ENCODE measurements around the gene NR2C2. TPM values are rescaled to one million over a fixed set of nuclear protein-coding genes. Genes with fewer than 3 reads are reported as not detected.

The NR2C2 gene
- total and polyA plus RNA-seq, 2 of the 13 experiments (the other 11 are each of a cell fraction or from before 2014, with no cell fraction given): 7.8 to 11.8 TPM

DNA sequence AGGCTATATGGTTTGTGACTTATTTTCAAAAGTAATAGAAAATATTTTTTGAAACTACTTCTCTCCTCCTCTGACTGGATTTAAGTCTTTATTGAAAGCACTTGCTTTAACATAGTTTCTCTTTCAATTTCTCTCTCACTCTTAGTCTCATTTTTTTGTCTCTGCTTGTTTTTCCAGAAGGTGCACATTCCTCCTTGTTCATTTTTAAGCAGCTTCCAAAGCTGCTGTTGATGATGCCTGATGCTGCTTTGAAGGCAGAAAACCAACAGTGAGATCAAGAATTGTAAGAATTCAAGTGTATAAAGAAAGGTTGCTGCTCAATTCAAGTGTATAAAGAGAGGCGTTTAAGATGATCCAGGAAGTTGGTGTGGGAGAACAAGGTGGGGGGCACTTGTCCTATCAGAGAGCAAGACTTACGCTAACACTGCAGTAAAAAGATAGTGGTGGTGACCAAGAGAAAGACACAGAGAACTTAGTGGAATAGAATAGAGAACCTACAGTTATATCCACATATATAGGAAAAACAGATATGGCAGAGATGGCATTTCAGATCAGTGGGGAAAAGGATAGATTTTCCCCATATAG lies 12.1 kb downstream of the NR2C2 start (continued):
- no peak for TF ChIP-seq ZNF737 (CRISPR knock-in tag; IDR thresholded peaks at IDR 0.05; ENCODE audit: borderline replicate concordance)
- TF ChIP-seq ZNF44 (CRISPR knock-in tag; IDR thresholded peaks at IDR 0.05): no peak
- TF ChIP-seq, protein P1, sequence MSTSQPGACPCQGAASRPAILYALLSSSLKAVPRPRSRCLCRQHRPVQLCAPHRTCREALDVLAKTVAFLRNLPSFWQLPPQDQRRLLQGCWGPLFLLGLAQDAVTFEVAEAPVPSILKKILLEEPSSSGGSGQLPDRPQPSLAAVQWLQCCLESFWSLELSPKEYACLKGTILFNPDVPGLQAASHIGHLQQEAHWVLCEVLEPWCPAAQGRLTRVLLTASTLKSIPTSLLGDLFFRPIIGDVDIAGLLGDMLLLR (CRISPR knock-in tag; IDR thresholded peaks at IDR 0.05): no peak
- TF ChIP-seq, protein P2, sequence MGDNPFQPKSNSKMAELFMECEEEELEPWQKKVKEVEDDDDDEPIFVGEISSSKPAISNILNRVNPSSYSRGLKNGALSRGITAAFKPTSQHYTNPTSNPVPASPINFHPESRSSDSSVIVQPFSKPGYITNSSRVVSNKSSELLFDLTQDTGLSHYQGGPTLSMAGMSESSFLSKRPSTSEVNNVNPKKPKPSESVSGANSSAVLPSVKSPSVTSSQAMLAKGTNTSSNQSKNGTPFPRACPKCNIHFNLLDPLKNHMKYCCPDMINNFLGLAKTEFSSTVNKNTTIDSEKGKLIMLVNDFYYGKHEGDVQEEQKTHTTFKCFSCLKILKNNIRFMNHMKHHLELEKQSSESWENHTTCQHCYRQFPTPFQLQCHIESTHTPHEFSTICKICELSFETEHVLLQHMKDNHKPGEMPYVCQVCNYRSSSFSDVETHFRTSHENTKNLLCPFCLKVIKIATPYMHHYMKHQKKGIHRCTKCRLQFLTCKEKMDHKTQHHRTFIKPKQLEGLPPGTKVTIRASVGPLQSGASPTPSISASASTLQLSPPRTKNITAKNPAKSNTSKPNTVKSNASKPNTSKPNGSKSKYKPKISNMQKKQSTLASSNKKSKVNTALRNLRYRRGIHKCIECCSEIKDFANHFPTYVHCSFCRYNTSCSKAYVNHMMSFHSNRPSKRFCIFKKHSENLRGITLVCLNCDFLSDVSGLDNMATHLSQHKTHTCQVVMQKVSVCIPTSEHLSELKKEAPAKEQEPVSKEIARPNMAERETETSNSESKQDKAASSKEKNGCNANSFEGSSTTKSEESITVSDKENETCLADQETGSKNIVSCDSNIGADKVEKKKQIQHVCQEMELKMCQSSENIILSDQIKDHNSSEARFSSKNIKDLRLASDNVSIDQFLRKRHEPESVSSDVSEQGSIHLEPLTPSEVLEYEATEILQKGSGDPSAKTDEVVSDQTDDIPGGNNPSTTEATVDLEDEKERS (CRISPR knock-in tag; IDR thresholded peaks at IDR 0.05): no peak
- no peak for TF ChIP-seq ZMAT3 (CRISPR knock-in tag; conservative IDR thresholded peaks at IDR 0.05)
- TF ChIP-seq, protein P3, sequence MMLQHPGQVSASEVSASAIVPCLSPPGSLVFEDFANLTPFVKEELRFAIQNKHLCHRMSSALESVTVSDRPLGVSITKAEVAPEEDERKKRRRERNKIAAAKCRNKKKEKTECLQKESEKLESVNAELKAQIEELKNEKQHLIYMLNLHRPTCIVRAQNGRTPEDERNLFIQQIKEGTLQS (CRISPR knock-in tag; IDR thresholded peaks at IDR 0.05): no peak
- TF ChIP-seq, protein P4, sequence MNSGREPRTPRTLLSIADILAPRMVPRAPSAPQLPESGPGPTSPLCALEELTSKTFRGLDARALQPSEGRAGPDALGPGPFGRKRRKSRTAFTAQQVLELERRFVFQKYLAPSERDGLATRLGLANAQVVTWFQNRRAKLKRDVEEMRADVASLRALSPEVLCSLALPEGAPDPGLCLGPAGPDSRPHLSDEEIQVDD (CRISPR knock-in tag; IDR thresholded peaks at IDR 0.05; ENCODE audit: borderline replicate concordance): no peak
- no peak for TF ChIP-seq ZNF253 (CRISPR knock-in tag; IDR thresholded peaks at IDR 0.05; ENCODE audit: borderline replicate concordance)
